GM18873 (cell line): ENCODE measurements around the gene DACT2.
"Not testable (repeated sequence)": the region's sequence is repeated elsewhere in the genome, so short reads cannot be mapped to it uniquely, and the experiment has no call there.

Experiments used
- ATAC-seq: cut with Tn5 transposase; IDR thresholded peaks from one replicate; pipeline ENCODE4 v1.9.1; 2021; ENCODE audit warnings: mild to moderate bottlenecking, moderate library complexity, moderate number of reproducible peaks; ENCODE audit not compliant: unreplicated experiment, low FRiP score

DACT2 gene

DNA sequence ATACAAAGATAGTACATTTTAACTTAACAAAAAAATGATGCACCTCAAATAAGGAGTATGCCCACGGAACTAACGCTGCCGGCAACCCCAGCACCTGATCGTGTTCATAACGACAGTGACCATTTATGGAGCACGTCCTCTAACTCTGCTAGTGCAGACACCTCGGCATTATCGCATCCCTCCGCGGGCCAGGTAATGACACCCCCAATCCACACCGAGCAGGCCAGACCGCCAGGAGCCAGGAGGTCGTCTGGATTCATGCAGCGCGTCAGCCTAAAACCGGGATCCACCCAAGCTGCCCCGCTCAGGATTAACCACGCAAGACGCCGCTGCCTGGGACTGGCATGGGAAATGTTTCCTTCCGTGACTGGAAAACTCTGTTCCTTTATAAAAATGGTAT, 34.1 kb downstream of the DACT2 start:
- ATAC-seq = no peak

DNA sequence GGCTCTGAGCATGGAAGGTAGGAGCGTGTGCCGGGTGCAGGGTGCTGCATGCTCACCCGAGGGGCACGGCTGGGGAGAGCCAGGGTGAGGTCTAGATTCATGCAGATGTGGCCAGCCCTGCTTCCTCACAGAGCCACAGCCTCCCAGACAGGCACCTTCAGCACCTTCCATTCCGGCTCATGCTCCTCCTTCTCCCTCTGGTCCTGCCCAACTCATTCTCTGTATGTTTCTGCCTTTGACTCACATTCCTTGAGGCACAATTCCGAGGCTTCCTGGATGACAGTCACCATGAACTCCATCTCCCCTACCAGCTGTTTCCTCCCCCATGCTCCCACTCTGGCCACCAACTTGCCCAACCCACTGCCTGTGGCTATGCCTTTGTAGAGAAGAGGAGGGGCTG, 35.4 kb downstream of the DACT2 start:
- ATAC-seq = no peak

DNA sequence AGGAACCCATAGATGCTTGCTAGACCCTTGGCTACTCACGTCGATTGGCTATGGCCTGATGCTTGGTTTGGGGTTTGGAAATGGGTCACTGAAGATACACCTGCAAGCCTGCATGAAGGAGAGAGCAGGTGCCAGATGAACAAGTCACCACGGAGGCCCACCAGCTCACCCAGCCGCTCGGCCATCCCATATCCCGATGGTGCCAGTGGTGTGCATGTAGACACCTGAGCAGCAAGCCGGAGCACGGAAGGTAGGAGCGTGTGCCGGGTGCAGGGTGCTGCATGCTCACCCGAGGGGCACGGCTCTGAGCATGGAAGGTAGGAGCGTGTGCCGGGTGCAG, 35.9 kb downstream of the DACT2 start:
- no peak for ATAC-seq

DNA sequence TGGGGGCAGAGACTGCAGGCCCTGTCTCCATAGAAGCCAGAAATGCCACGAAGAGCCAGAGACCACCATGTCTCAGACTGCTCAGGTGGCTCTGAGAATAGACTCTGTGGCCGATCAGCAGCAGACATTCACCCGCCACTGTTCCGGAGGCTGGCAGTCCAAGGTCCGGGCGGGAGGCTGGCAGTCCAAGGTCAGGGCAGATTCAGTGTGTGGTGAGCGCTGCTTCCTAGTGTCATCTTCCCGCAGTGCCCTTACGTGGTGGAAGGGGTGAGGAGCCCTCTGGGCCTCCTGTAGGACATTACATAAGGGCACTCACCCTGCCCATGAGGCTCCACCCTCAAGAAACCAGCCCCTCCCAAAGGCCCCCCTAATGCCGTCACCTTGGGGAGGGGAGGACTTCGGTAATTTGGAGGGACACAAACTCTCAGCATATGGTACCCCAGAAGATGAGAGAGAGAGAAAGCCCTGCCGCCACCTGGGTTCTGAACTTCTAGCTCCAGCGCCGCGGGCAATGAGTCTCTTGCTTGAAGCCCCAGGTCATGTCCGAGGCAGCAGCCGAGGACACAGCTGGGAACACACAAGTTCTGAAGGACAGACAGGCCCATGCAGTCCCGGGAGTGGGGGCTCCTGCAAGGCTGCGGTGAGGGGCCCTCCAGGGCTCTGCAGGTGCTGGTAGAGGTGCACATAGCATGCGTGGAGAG, 36.4 kb downstream of the DACT2 start:
- no peak for ATAC-seq

DNA sequence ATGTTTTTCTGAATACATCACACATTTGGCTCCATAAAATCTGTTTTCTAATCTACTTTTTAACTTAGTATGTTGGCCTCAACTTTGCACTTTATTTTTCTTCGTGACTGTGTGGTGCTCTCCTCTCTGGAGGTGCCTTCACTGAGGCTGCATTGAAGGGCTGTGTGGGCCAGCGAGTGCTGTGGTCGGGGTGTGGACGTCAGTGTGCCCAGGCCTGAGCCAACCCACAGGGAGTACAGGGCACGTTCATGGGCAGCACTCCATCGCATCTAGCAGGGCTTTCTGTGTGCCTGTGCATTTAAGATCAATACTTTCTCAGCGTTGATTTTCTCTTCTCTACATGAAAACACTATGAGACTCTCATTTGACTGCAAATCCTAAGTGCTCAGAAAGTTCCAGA, 37.8 kb downstream of the DACT2 start:
- no peak for ATAC-seq

- not testable (repeated sequence) for ATAC-seq
Measured at GRCh38 chr6:168281314-168281713, 38.3 kb downstream of the DACT2 start.

DNA sequence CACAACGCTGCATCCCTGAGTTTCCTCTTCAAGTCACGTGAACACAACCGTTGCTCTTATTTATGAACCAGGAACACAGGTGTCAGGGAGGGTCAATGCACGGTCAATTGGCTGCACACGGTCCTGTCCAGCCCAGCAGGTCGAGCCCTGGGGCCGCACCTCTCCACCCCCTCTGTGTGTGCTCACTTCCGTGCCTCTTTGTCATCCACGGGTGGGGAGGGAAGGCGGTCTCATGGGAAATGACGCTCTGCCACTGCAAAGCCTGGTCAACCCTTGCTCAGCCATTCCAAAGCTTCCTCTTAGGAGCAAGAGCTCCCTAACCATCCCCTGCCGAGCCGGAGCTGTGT, 38.7 kb downstream of the DACT2 start:
- ATAC-seq = no peak

GRCh38 chr6:168280020-168280898, 39.3 kb downstream of the DACT2 start:
- no peak for ATAC-seq

DNA sequence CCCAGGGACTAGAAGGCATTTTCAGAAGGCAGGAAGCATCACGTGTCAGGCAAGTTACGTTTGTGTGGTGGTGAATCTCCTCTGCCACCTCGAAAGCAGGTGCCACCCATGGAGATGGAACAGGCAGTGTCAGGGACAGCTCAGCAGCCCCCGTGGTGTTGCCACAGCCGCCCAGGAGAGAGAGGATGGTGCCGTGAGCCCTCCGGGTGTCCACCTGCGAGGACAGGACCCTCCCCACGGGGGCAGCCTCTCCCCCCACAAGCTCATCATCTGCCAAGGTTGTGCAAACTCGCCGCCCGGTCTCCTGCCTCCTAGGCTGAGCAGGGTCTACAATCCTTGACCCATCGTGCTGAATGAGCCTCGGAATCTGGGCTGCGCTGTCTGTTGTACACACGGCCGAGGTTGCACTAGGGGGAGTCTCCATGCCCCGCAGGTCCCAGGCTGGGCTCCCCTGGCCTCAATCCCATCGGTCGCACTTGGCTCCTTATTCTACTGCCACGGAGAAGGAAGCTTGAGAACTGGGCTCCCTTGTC, 40.1 kb downstream of the DACT2 start:
- ATAC-seq = no peak

DNA sequence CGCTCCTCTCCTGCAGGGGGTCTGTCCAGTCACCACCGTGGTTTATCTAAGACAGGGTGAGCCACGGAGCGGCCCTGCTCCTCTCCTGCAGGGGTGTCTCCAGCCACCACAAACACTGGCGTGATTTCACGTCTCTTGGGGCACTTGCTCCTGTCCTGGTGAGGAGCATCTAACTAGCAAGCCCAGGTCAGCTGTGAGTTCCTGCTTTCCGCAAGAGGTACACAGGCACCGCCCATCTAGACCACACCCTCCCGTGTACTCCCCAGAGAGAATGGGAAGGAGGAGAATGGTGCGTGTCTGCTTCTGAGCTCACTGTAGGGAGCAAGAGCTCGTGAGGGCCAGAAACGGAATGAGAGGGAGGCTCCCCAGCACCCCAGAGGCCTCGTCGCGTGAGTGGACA, 40.7 kb downstream of the DACT2 start:
- no peak for ATAC-seq

DNA sequence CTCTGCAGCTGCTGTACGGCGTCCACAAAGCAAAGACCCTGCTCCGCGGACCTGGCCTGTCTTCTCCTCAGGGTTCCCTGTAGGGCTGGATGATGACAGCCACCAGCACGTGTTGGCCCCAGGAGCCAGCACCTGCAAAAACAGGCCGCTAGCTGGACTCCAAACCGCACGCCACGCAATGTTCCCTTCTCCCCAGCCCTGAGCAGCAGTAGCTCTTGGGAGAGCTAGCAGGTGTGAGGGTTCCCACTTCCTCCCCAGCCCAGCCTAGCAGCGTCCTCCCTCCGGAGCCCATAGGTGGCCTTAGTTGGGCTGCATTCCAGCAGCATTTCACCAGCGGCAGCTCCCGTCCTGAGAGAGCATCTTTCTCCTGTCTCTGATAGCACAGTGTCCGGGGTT, 42.3 kb downstream of the DACT2 start:
- no peak for ATAC-seq

- no peak for ATAC-seq
Measured at GRCh38 chr6:168276576-168277273, 42.9 kb downstream of the DACT2 start.

GRCh38 chr6:168275168-168275567, 44.4 kb downstream of the DACT2 start:
- ATAC-seq = no peak

- no peak for ATAC-seq
Measured at GRCh38 chr6:168274037-168274952, 45.3 kb downstream of the DACT2 start.

- no peak for ATAC-seq
Measured at GRCh38 chr6:168273441-168274036, 46.0 kb downstream of the DACT2 start.

DNA sequence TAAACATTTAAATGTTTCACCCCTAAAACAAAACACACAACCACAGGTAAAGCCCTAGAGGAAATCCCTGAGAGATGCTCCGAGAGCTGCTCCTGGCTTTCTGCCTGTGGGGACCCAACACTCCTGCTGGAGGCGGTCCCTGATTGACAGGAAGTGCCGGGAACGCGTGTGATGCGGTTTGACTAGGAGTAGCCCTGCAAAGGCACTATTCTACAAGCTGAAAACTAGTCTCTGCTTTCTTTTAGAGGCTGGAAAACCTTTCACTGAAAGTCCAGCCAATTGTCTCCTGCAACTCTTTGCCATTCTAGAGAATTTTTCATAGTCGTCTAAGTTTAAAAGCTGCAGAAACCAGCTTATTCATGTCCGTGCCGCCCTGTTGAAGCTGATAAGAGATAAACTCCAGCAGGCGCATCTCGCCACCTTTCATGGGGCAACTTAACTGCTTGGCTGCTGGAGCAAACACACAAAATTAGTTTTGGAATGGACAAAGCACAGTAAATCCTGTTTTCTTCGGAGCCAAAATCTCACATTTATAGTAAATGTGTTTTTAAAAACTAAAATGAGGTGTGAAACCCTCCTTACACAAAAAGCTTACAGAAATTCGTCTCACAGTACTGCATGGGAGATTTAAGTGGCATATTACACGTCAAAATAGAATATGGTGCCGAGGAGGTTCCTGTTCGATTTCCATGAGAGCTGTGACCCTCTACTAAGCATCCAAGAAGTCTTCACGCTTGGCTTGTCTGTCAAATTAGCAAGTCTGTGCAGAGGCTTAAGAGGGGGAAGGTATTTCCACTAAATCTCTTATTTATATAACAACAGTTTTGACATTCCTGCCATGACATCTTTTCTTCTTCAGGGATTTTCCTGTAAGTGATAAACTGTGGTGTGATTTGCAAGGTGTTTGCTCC, 46.9 kb downstream of the DACT2 start:
- no peak for ATAC-seq

- no peak for ATAC-seq
Measured at GRCh38 chr6:168270274-168271172, 49.1 kb downstream of the DACT2 start.
